Measurements from ENCODE around the gene SKOR1. TPM values are rescaled to one million over a fixed set of nuclear protein-coding genes. Genes with fewer than 3 reads are reported as not detected.

The SKOR1 gene
- total RNA-seq, 1 experiment from 2014 or later = 0.13 TPM

DNA sequence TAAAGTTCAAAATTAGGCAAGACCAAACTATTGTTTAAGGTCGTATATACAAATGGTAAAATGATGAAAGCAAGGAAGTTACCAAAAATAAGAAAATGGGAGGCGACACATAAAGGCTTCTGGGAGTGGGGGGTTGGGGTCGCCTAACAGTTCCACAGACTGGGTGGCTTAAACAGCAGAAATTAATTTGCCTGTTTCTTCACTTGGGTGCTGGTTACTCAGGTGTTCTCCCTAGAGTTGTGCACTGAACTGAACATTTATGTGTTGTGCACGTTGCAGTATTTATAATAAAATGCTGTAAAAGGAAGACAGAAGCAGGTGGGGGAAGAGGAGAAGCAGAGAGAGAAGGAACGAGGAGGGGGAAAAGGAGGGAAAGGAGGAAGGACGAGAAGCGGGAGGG lies 25.0 kb downstream of the SKOR1 start:
- H3K4me1 ChIP-seq (ENCODE audit: insufficient read depth, low read length) = peaks cover 7% of the 10 kb centered on the region; the same call in 1 of the 2 replicates
- no peak overlapping the region for H2BK15ac ChIP-seq (ENCODE audit: low read depth, low read length)
- WGBS (ENCODE audit: extremely low coverage, insufficient read length, low lambda C conversion rate) = no CpG with 5 or more reads among the region's 7 CpGs
- H2BK12ac ChIP-seq (ENCODE audit: insufficient read length, low read depth, low read length) = no peak overlapping the region
- H2BK120ac ChIP-seq (ENCODE audit: low read depth, low read length, poor library complexity, severe bottlenecking) = no peak overlapping the region
- H3T11ph ChIP-seq (ENCODE audit: low read length) = no peak overlapping the region
- no peak overlapping the region for H3K23ac ChIP-seq (ENCODE audit: insufficient read length, low read depth, low read length)
- H3K14ac ChIP-seq (ENCODE audit: insufficient read depth, low read length) = no peak overlapping the region
- no peak overlapping the region for H4K5ac ChIP-seq (ENCODE audit: insufficient read length, low read depth, low read length)
- H3K27me3 ChIP-seq (ENCODE audit: insufficient read depth, low read length) = no peaks in the 10 kb centered on the region
- Mint-ChIP-seq H3K9me3 (peaks cover 2 to 3% of the 10 kb centered on the region in 2 experiments; a peak in 4 of 5 replicates), H3K4me3 (no peak overlapping the region), H3K27ac (no peak overlapping the region; a peak in 1 of 7 replicates), H3K27me3 (ENCODE audit: low read depth) (no peaks in the 10 kb centered on the region), H3K4me1 (peaks cover 46 to 48% of the 10 kb centered on the region in 2 experiments), H3K36me3 (ENCODE audit: insufficient read depth in 1 of 3, low read depth in 3 of 3) (peaks cover 0 to 5% (median 0%) of the 10 kb centered on the region in 3 experiments; a peak in 1 of 7 replicates)
- H3K27ac ChIP-seq (ENCODE audit: insufficient read length, low read depth, low read length) = no peak overlapping the region
- no peak overlapping the region for H3K18ac ChIP-seq (ENCODE audit: insufficient read length, low read depth, low read length)
- no peak overlapping the region for H2BK20ac ChIP-seq (ENCODE audit: low read depth, low read length, poor library complexity, severe bottlenecking)
- TF ChIP-seq, protein P1, sequence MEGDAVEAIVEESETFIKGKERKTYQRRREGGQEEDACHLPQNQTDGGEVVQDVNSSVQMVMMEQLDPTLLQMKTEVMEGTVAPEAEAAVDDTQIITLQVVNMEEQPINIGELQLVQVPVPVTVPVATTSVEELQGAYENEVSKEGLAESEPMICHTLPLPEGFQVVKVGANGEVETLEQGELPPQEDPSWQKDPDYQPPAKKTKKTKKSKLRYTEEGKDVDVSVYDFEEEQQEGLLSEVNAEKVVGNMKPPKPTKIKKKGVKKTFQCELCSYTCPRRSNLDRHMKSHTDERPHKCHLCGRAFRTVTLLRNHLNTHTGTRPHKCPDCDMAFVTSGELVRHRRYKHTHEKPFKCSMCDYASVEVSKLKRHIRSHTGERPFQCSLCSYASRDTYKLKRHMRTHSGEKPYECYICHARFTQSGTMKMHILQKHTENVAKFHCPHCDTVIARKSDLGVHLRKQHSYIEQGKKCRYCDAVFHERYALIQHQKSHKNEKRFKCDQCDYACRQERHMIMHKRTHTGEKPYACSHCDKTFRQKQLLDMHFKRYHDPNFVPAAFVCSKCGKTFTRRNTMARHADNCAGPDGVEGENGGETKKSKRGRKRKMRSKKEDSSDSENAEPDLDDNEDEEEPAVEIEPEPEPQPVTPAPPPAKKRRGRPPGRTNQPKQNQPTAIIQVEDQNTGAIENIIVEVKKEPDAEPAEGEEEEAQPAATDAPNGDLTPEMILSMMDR (conservative IDR thresholded peaks at IDR 0.05) = no peak
- H3K56ac ChIP-seq (ENCODE audit: insufficient read length, low read depth, low read length) = no peak overlapping the region
- H3K9me3 ChIP-seq (ENCODE audit: control insufficient read depth, low read depth, low read length) = no peaks in the 10 kb centered on the region
- H3K4ac ChIP-seq (ENCODE audit: low read depth, low read length) = no peak overlapping the region
- H2BK5ac ChIP-seq (ENCODE audit: insufficient read length, low read length) = no peak overlapping the region
- H2AK5ac ChIP-seq (ENCODE audit: insufficient read length, low read length) = no peak overlapping the region
- no peaks in the 10 kb centered on the region for H3K79me1 ChIP-seq (ENCODE audit: insufficient read depth, low read depth, low read length, poor library complexity, severe bottlenecking)
- no peak overlapping the region for H4K8ac ChIP-seq (replicated peaks; ENCODE audit: insufficient read length, low read depth, low read length)
- H4K91ac ChIP-seq (ENCODE audit: insufficient read length, low read depth, low read length) = no peak overlapping the region
- H3K4me2 ChIP-seq (ENCODE audit: insufficient read depth, insufficient read length, low read length) = no peak overlapping the region
- no peak for DNase-seq
- H3K23me2 ChIP-seq (ENCODE audit: insufficient read length, low read depth, low read length, poor library complexity, severe bottlenecking) = no peaks in the 10 kb centered on the region
- H3K9ac ChIP-seq (ENCODE audit: extremely low read depth, insufficient read length, low read length) = no peak overlapping the region
- no peaks in the 10 kb centered on the region for H3K79me2 ChIP-seq (ENCODE audit: insufficient read depth, low read length)
- H2AFZ ChIP-seq (ENCODE audit: low read length) = no peak overlapping the region
- H4K20me1 ChIP-seq (ENCODE audit: control insufficient read depth, insufficient read depth, insufficient read length) = no peaks in the 10 kb centered on the region
